ENCODE data around the gene DYRK1A. TPM values are rescaled to one million over a fixed set of nuclear protein-coding genes. Genes with fewer than 3 reads are reported as not detected.
A peak's percentile ranks its signal among the peaks of the same experiment; 100 is the strongest.

DYRK1A gene
- total and polyA plus RNA-seq, 3 experiments from 2014 or later: 3.7 to 69.6 (median 66.1) TPM

- Histone ChIP-seq H3K4me1 (ENCODE audit: insufficient read depth, low read length) (peaks cover 16% of the 10 kb centered on the region), H3K4me3 (ENCODE audit: low read length) (peak overlapping the region; percentile 97), H3K9me3 (ENCODE audit: low read length) (no peaks in the 10 kb centered on the region), H3K36me3 (ENCODE audit: insufficient read depth, low read length) (no peaks in the 10 kb centered on the region), H3K27me3 (ENCODE audit: insufficient read depth, low read length, poor library complexity, severe bottlenecking) (no peaks in the 10 kb centered on the region), H3K27ac (ENCODE audit: low read depth, low read length) (peak overlapping the region; percentile 97)
- H3K27ac Mint-ChIP-seq: peak overlapping the region; percentile 99 to 100 (median 100)
- no peaks in the 10 kb centered on the region for H3K27me3 Mint-ChIP-seq
- H3K9me3 Mint-ChIP-seq: peaks cover 0 to 3% (median 0%) of the 10 kb centered on the region in 5 donors
- ChIA-PET POLR2A (interaction anchor here (0.7 to 1.5 kb wide), 13 partner anchors 11 to 1824 kb away, joined by 3 to 15 read pairs (median 3); partner anchors contain the start of genes BRWD1, DYRK1A, PSMG1 and VPS26C), CTCF (interaction anchor here (0.7 to 2.5 kb wide), 23 partner anchors 8 to 441 kb away, joined by 3 to 10 read pairs (median 4); partner anchors contain the start of gene VPS26C)
- peaks cover 17 to 28% (median 19%) of the 10 kb centered on the region in 3 donors for H3K4me1 Mint-ChIP-seq
- peak; percentile 88 to 94 (median 89) for DNase-seq
- peaks cover 0 to 5% (median 0%) of the 10 kb centered on the region in 3 donors for H3K36me3 Mint-ChIP-seq
- peak overlapping the region; percentile 94 to 99 (median 98) for H3K4me3 Mint-ChIP-seq
These were observed 197.2 kb downstream of the DYRK1A start for GRCh38 chr21:37563641-37564340.

DNA sequence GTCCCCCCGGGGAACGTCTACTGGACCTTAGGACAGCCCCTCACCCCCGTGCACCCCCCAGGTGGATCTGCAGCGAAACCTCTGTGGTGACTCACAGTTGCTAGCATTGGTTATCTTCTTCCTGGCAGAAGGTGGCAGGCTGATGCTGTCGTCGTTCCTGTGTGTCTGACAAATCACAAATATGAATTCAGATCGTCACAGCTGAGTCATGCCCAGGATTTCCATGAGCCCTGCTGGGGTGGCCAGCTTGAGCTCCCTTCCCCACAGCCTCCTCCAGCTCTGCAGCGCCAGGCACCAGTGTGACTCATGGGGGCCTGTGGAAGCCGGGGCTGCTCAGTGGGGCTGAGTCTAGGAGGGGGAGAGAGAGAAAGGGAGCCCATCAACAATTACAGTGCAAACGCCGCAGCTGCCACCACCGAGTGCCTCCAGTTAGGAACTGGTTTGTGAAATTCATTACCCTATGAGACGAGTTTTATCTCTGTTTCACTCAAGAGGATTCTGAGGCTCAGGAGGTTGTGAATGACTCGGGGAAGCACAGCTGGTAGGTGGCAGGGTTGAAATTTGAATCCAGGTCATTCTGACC, 197.9 kb downstream of the DYRK1A start:
- Mint-ChIP-seq H3K36me3 (peaks cover 0 to 5% (median 0%) of the 10 kb centered on the region in 3 donors), H3K27me3 (no peaks in the 10 kb centered on the region), H3K4me1 (peaks cover 17 to 28% (median 19%) of the 10 kb centered on the region in 3 donors), H3K4me3 (peak overlapping the region; percentile 94 to 99 (median 98)), H3K27ac (peak overlapping the region; percentile 99 to 100 (median 100)), H3K9me3 (no peaks in the 10 kb centered on the region)
- Histone ChIP-seq H3K27me3 (ENCODE audit: insufficient read depth, low read length, poor library complexity, severe bottlenecking) (no peaks in the 10 kb centered on the region), H3K4me3 (ENCODE audit: low read length) (peak overlapping the region; percentile 97), H3K36me3 (ENCODE audit: insufficient read depth, low read length) (no peaks in the 10 kb centered on the region), H3K27ac (ENCODE audit: low read depth, low read length) (peak overlapping the region; percentile 97), H3K9me3 (ENCODE audit: low read length) (no peaks in the 10 kb centered on the region), H3K4me1 (ENCODE audit: insufficient read depth, low read length) (peaks cover 16% of the 10 kb centered on the region)
- POLR2A ChIA-PET: interaction anchor here (0.8 to 1.5 kb wide), 12 partner anchors 10 to 1823 kb away, joined by 3 to 15 read pairs (median 3); partner anchors contain the start of genes BRWD1, DYRK1A, PSMG1 and VPS26C
- CTCF ChIA-PET: interaction anchor here (0.7 to 2.5 kb wide), 22 partner anchors 8 to 442 kb away, joined by 3 to 10 read pairs (median 4); partner anchors contain the start of gene VPS26C
- DNase-seq: peak; percentile 79 to 94 (median 81)

GRCh38 chr21:37564924-37565529, 198.5 kb downstream of the DYRK1A start:
- POLR2A ChIA-PET: interaction anchor here (1.4 to 1.5 kb wide), 2 partner anchors 10 to 298 kb away, joined by 3 to 11 read pairs; partner anchors contain the start of gene VPS26C
- peak overlapping the region; percentile 97 for H3K27ac ChIP-seq (ENCODE audit: low read depth, low read length)
- no peaks in the 10 kb centered on the region for H3K9me3 ChIP-seq (ENCODE audit: low read length)
- Mint-ChIP-seq H3K4me1 (peaks cover 17 to 28% (median 19%) of the 10 kb centered on the region in 3 donors), H3K27ac (peak overlapping the region; percentile 99 to 100 (median 100)), H3K9me3 (no peaks in the 10 kb centered on the region), H3K36me3 (peaks cover 0 to 5% (median 0%) of the 10 kb centered on the region in 3 donors), H3K4me3 (peak overlapping the region; percentile 94 to 99 (median 98)), H3K27me3 (peaks cover 1% of the 10 kb centered on the region in 2 donors)
- DNase-seq: no peak
- peak overlapping the region; percentile 97 for H3K4me3 ChIP-seq (ENCODE audit: low read length)
- no peaks in the 10 kb centered on the region for H3K27me3 ChIP-seq (ENCODE audit: insufficient read depth, low read length, poor library complexity, severe bottlenecking)
- H3K4me1 ChIP-seq (ENCODE audit: insufficient read depth, low read length): peaks cover 16% of the 10 kb centered on the region
- H3K36me3 ChIP-seq (ENCODE audit: insufficient read depth, low read length): no peaks in the 10 kb centered on the region
- CTCF ChIA-PET: interaction anchor here (1.2 to 2.5 kb wide), 6 partner anchors 8 to 298 kb away, joined by 3 to 10 read pairs (median 6); partner anchors contain the start of gene VPS26C

DNA sequence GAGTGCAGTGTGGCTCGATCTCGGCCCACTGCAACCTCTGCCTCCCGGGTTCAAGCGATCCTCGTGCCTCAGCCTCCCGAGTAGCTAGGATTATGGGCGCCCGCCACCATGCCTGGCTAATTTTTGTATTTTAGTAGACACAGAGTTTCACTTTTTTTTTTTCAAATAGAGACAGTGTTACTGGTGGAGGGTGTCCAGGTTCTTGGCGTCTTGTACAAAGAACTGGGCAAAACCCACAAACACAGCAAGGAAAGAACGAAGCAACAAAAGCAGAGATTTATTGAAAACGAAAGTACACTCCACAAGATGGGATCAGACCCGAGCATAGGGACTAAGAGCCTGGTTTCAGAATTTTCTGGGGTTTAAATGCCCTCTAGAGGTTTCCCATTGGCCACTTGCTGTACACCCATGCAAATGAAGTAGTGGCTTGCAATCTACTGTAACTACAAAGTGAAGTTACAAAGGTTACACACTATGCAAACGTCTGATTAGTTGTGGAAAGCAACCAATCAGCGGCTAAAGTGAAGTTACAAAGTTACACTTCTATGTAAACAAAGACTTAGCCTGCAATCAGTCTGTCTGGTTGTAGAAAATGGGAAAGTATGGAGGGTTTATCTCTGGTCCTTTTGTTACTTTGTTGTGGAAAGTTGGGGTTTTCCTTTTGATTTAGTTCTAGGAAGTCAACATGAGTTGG, 199.1 kb downstream of the DYRK1A start:
- Mint-ChIP-seq H3K4me1 (peaks cover 17 to 28% (median 19%) of the 10 kb centered on the region in 3 donors), H3K36me3 (peaks cover 0 to 5% (median 0%) of the 10 kb centered on the region in 3 donors), H3K4me3 (peak overlapping the region in 5 of 7 donors; percentile 24 to 82 (median 43)), H3K27ac (peak overlapping the region in 7 of 8 donors; percentile 76 to 100 (median 100)), H3K9me3 (no peaks in the 10 kb centered on the region), H3K27me3 (peaks cover 4% of the 10 kb centered on the region in 2 donors)
- Histone ChIP-seq H3K36me3 (ENCODE audit: insufficient read depth, low read length) (no peaks in the 10 kb centered on the region), H3K4me3 (ENCODE audit: low read length) (no peak overlapping the region), H3K27me3 (ENCODE audit: insufficient read depth, low read length, poor library complexity, severe bottlenecking) (no peaks in the 10 kb centered on the region), H3K9me3 (ENCODE audit: low read length) (no peaks in the 10 kb centered on the region), H3K27ac (ENCODE audit: low read depth, low read length) (peak overlapping the region; percentile 14), H3K4me1 (ENCODE audit: insufficient read depth, low read length) (peaks cover 16% of the 10 kb centered on the region)
- DNase-seq: no peak
- POLR2A ChIA-PET: no interaction called here
- CTCF ChIA-PET: no interaction called here

GRCh38 chr21:37566790-37567615, 200.4 kb downstream of the DYRK1A start:
- CTCF ChIA-PET: no interaction called here
- POLR2A ChIA-PET: no interaction called here
- H3K4me3 Mint-ChIP-seq: peak overlapping the region in 2 of 7 donors; percentile 3 to 6
- H3K27me3 Mint-ChIP-seq: peaks cover 4 to 7% of the 10 kb centered on the region in 2 donors
- peaks cover 17 to 28% (median 19%) of the 10 kb centered on the region in 3 donors for H3K4me1 Mint-ChIP-seq
- peak overlapping the region in 1 of 8 donors; percentile 15 for H3K27ac Mint-ChIP-seq
- Histone ChIP-seq H3K27me3 (ENCODE audit: insufficient read depth, low read length, poor library complexity, severe bottlenecking) (no peaks in the 10 kb centered on the region), H3K4me1 (ENCODE audit: insufficient read depth, low read length) (peaks cover 16% of the 10 kb centered on the region), H3K36me3 (ENCODE audit: insufficient read depth, low read length) (no peaks in the 10 kb centered on the region), H3K9me3 (ENCODE audit: low read length) (no peaks in the 10 kb centered on the region), H3K27ac (ENCODE audit: low read depth, low read length) (no peak overlapping the region), H3K4me3 (ENCODE audit: low read length) (no peak overlapping the region)
- H3K36me3 Mint-ChIP-seq: peaks cover 0 to 5% (median 0%) of the 10 kb centered on the region in 3 donors
- no peak for DNase-seq
- H3K9me3 Mint-ChIP-seq: no peaks in the 10 kb centered on the region

- H3K4me1 Mint-ChIP-seq: peaks cover 12 to 19% (median 13%) of the 10 kb centered on the region in 3 donors
- no peak for DNase-seq
- ChIA-PET CTCF (no interaction called here), POLR2A (no interaction called here)
- peaks cover 0 to 5% (median 0%) of the 10 kb centered on the region in 3 donors for H3K36me3 Mint-ChIP-seq
- Histone ChIP-seq H3K9me3 (ENCODE audit: low read length) (no peaks in the 10 kb centered on the region), H3K27ac (ENCODE audit: low read depth, low read length) (no peak overlapping the region), H3K27me3 (ENCODE audit: insufficient read depth, low read length, poor library complexity, severe bottlenecking) (no peaks in the 10 kb centered on the region), H3K4me3 (ENCODE audit: low read length) (no peak overlapping the region), H3K4me1 (ENCODE audit: insufficient read depth, low read length) (peaks cover 9% of the 10 kb centered on the region), H3K36me3 (ENCODE audit: insufficient read depth, low read length) (no peaks in the 10 kb centered on the region)
- peaks cover 7 to 9% of the 10 kb centered on the region in 2 donors for H3K27me3 Mint-ChIP-seq
- H3K27ac Mint-ChIP-seq: peak overlapping the region in 1 of 8 donors; percentile 12
- H3K9me3 Mint-ChIP-seq: no peaks in the 10 kb centered on the region
- no peak overlapping the region for H3K4me3 Mint-ChIP-seq
These were observed 201.8 kb downstream of the DYRK1A start for GRCh38 chr21:37568415-37568814.

DNA sequence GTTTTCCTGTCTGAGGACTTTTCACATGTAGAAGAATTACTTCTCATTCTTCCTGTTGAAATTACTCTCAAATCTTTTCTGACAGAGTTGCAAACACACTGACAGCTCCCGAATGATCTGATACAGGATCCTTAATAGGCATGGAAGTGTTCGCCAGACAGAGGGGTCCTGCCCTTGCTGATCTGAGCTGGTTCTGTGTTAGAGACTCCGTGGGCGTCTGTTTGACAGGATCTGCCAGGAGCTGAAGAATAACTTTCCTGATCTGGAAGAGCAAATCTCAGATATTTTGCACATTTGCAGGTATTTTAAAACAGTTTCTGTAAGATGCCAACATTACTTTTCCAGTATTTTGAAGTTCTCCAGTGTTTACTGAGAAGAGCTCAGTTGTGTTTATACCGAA, 202.3 kb downstream of the DYRK1A start:
- peaks cover 12 to 19% (median 13%) of the 10 kb centered on the region in 3 donors for H3K4me1 Mint-ChIP-seq
- Histone ChIP-seq H3K9me3 (ENCODE audit: low read length) (no peaks in the 10 kb centered on the region), H3K36me3 (ENCODE audit: insufficient read depth, low read length) (no peaks in the 10 kb centered on the region), H3K27me3 (ENCODE audit: insufficient read depth, low read length, poor library complexity, severe bottlenecking) (no peaks in the 10 kb centered on the region), H3K4me3 (ENCODE audit: low read length) (no peak overlapping the region), H3K4me1 (ENCODE audit: insufficient read depth, low read length) (peaks cover 9% of the 10 kb centered on the region), H3K27ac (ENCODE audit: low read depth, low read length) (no peak overlapping the region)
- peak overlapping the region in 2 of 8 donors; percentile 12 to 30 for H3K27ac Mint-ChIP-seq
- no peak overlapping the region for H3K4me3 Mint-ChIP-seq
- H3K27me3 Mint-ChIP-seq: peaks cover 7 to 9% of the 10 kb centered on the region in 2 donors
- POLR2A ChIA-PET: no interaction called here
- CTCF ChIA-PET: no interaction called here
- no peak for DNase-seq
- no peaks in the 10 kb centered on the region for H3K9me3 Mint-ChIP-seq
- peaks cover 0 to 4% (median 0%) of the 10 kb centered on the region in 3 donors for H3K36me3 Mint-ChIP-seq

Measured in CD8-positive, alpha-beta memory T cell (primary cell).